OCI-LY7 (cell line): ENCODE results near the gene ZNF528. TPM values are rescaled to one million over a fixed set of nuclear protein-coding genes. Genes with fewer than 3 reads are reported as not detected.

Experiments
- BruUV-seq: library from RNA; stranded (reverse); fragments of 400-500 nt; replicated peaks from 2 replicates; lab custom pipeline; 2021; lab: Mats Ljungman, UMichigan
- CTCF ChIA-PET: fragments of 300-600 bp; sonication (Branson Sonifier 250); formaldehyde crosslinking; loops from one replicate; lab custom pipeline; 2022; ENCODE audit warnings: antibody characterized with exemption; ENCODE audit not compliant: unreplicated experiment; lab: Charles Lee
- POLR2A ChIA-PET: fragments of 300-600 bp; sonication (Branson Sonifier 250); formaldehyde crosslinking; loops from one replicate; lab custom pipeline; 2022; ENCODE audit warnings: antibody characterized with exemption; lab: Charles Lee
- DNase-seq: peaks from one replicate; pipeline ENCODE4 v3.0.0-alpha.2; 2015; ENCODE audit warnings: low spot score
- H2AFZ ChIP-seq: fragments of 200-600 bp; sonication (generic), shearing (Covaris generic); 2 replicates; pipeline ENCODE4 v1.6.1; 2014; ENCODE audit warnings: mild to moderate bottlenecking, antibody characterized with exemption, low read length, moderate library complexity
- H3K27ac ChIP-seq: fragments of 200-600 bp; sonication (generic); 2 replicates; pipeline ENCODE4 v1.5.1; 2014; ENCODE audit warnings: mixed run types, low read depth, mild to moderate bottlenecking, moderate library complexity, low read length, inconsistent platforms; ENCODE audit not compliant: poor library complexity, severe bottlenecking
- H3K36me3 ChIP-seq: fragments of 200-600 bp; sonication (generic); 2 replicates; pipeline ENCODE4 v1.6.1; 2014; ENCODE audit warnings: mild to moderate bottlenecking, antibody characterized with exemption, low read length, moderate library complexity, mixed read lengths; ENCODE audit not compliant: insufficient read depth
- H3K4me1 ChIP-seq: fragments of 200-600 bp; sonication (generic); 2 replicates; pipeline ENCODE4 v1.5.1; 2014; ENCODE audit warnings: mild to moderate bottlenecking, low read length; ENCODE audit not compliant: insufficient read depth, poor library complexity, severe bottlenecking
- H3K4me2 ChIP-seq: fragments of 200-600 bp; sonication (generic); 2 replicates; pipeline ENCODE4 v1.6.1; 2014; ENCODE audit warnings: mild to moderate bottlenecking, low read length
- H3K4me3 ChIP-seq: fragments of 200-600 bp; sonication (generic); 2 replicates; pipeline ENCODE4 v1.5.1; 2014; ENCODE audit warnings: mild to moderate bottlenecking, low read depth, low read length; ENCODE audit not compliant: poor library complexity, severe bottlenecking
- H3K79me2 ChIP-seq: fragments of 200-600 bp; sonication (generic); 2 replicates; pipeline ENCODE4 v1.6.1; 2016; ENCODE audit warnings: low read depth, mild to moderate bottlenecking, low read length, moderate library complexity, mixed read lengths; ENCODE audit not compliant: insufficient read depth
- H3K9me2 ChIP-seq: fragments of 200-600 bp; sonication (generic); 2 replicates; pipeline ENCODE4 v1.6.1; 2016; ENCODE audit warnings: mild to moderate bottlenecking, low read length, mixed read lengths; ENCODE audit not compliant: insufficient read depth
- H3K9me3 ChIP-seq: fragments of 200-600 bp; sonication (generic); 2 replicates; pipeline ENCODE4 v1.6.1; 2014; ENCODE audit warnings: mild to moderate bottlenecking, mixed run types, low read length, mixed read lengths
- H4K20me1 ChIP-seq: fragments of 200-600 bp; sonication (generic); 2 replicates; pipeline ENCODE4 v1.6.1; 2014; ENCODE audit warnings: mild to moderate bottlenecking, antibody characterized with exemption, low read length, moderate library complexity, mixed read lengths; ENCODE audit not compliant: insufficient read depth
- EZH2phosphoT487 ChIP-seq: fragments of 200-600 bp; sonication (generic); IDR thresholded peaks from 2 replicates; pipeline ENCODE4 v1.6.1; 2018; ENCODE audit warnings: low read depth, borderline replicate concordance, mild to moderate bottlenecking, mixed run types, antibody characterized with exemption, low read length, moderate library complexity, mixed read lengths
- intact Hi-C: fragments of 100-400 bp; cut with micrococcal nuclease; formaldehyde crosslinking; loops from one replicate; pipeline ENCODE4 v1.10.0; 2022; ENCODE audit not compliant: unreplicated experiment
- total RNA-seq, 2 experiments: library from RNA; depleted of rRNA in 1 of 2; stranded (reverse); fragments of >200 nt in 1 of 2; shearing (Covaris generic) in 1 of 2; gene quantifications; 2 replicates each; pipeline ENCODE4 v1.2.3, GENCODE V29; 2014 to 2022
- TF ChIP-seq, protein P1 (sequence below): fragments of 200-600 bp; sonication (generic); conservative IDR thresholded peaks from 2 replicates; pipeline ENCODE4 v1.5.1; 2014; ENCODE audit warnings: mild to moderate bottlenecking, antibody characterized with exemption, low read length, moderate library complexity, mixed read lengths

Gene ZNF528
- total RNA-seq, 2 experiments from 2014 or later: 0.27 TPM; not detected in 1

DNA sequence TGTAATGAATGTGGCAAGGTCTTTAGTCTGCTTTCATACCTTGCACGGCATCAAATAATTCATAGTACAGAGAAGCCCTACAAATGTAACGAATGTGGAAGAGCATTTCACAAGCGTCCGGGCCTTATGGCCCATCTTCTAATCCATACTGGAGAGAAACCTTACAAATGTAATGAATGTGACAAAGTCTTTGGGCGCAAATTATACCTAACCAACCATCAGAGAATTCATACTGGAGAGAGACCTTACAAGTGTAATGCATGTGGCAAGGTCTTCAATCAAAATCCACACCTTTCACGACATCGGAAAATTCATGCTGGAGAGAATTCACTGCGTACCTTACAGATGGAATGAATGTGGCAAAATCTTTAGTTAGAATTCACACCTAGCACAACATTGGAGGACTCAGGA, 31.2 kb upstream of the ZNF528 start:
- BruUV-seq: no TSS peak
- no peaks in the 10 kb centered on the region for H3K9me2 ChIP-seq
- no peaks in the 10 kb centered on the region for H3K36me3 ChIP-seq
- intact Hi-C loops: no loop called here
- no peaks in the 10 kb centered on the region for H3K4me1 ChIP-seq
- POLR2A ChIA-PET: no interaction called here
- no peak overlapping the region for H3K4me2 ChIP-seq
- CTCF ChIA-PET: no interaction called here
- no peak for DNase-seq
- peaks cover 9% of the 10 kb centered on the region; the same call in 1 of the 2 replicates for H3K9me3 ChIP-seq
- no peak overlapping the region for H2AFZ ChIP-seq
- H3K27ac ChIP-seq: no peak overlapping the region
- no peak overlapping the region for H3K4me3 ChIP-seq
- no peaks in the 10 kb centered on the region for H4K20me1 ChIP-seq
- TF ChIP-seq, protein P1, sequence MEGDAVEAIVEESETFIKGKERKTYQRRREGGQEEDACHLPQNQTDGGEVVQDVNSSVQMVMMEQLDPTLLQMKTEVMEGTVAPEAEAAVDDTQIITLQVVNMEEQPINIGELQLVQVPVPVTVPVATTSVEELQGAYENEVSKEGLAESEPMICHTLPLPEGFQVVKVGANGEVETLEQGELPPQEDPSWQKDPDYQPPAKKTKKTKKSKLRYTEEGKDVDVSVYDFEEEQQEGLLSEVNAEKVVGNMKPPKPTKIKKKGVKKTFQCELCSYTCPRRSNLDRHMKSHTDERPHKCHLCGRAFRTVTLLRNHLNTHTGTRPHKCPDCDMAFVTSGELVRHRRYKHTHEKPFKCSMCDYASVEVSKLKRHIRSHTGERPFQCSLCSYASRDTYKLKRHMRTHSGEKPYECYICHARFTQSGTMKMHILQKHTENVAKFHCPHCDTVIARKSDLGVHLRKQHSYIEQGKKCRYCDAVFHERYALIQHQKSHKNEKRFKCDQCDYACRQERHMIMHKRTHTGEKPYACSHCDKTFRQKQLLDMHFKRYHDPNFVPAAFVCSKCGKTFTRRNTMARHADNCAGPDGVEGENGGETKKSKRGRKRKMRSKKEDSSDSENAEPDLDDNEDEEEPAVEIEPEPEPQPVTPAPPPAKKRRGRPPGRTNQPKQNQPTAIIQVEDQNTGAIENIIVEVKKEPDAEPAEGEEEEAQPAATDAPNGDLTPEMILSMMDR: no peak
- no peak for TF ChIP-seq EZH2phosphoT487
- no peaks in the 10 kb centered on the region for H3K79me2 ChIP-seq

- no peaks in the 10 kb centered on the region for H3K9me2 ChIP-seq
- TF ChIP-seq, protein P1: no peak
- no peak for TF ChIP-seq EZH2phosphoT487
- no peak within 1 kb of the TSS for H3K27ac ChIP-seq
- H3K79me2 ChIP-seq: no peaks in the 10 kb centered on the region
- intact Hi-C loops: no loop called here
- DNase-seq: no peak
- no peak within 1 kb of the TSS for H2AFZ ChIP-seq
- H4K20me1 ChIP-seq: no peaks in the 10 kb centered on the region
- no peaks in the 10 kb centered on the region for H3K4me1 ChIP-seq
- ChIA-PET CTCF (no interaction called here), POLR2A (no interaction called here)
- no TSS peak for BruUV-seq
- H3K9me3 ChIP-seq: peaks cover 9% of the 10 kb centered on the region; the same call in 1 of the 2 replicates
- no peak within 1 kb of the TSS for H3K4me2 ChIP-seq
- no peak within 1 kb of the TSS for H3K4me3 ChIP-seq
- no peaks in the 10 kb centered on the region for H3K36me3 ChIP-seq
These were observed 27.9 kb upstream of the ZNF528 start, which contains the start of gene ZNF880 for GRCh38 chr19:52369559-52370340. ZNF880 (plus strand) TSS chr19:52369923; CDS start chr19:52369966, 43 bp downstream.

GRCh38 chr19:52370341-52370710, 27.3 kb upstream of the ZNF528 start:
- Histone ChIP-seq H3K79me2 (no peaks in the 10 kb centered on the region), H3K4me3 (no peak overlapping the region), H2AFZ (no peak overlapping the region)

More at GRCh38 chr19:52370341-52370710, 27.3 kb upstream of the ZNF528 start:
- Histone ChIP-seq H3K9me3 (peaks cover 9% of the 10 kb centered on the region; the same call in 1 of the 2 replicates), H3K9me2 (no peaks in the 10 kb centered on the region), H3K4me2 (no peak overlapping the region), H3K36me3 (no peaks in the 10 kb centered on the region), H3K4me1 (no peaks in the 10 kb centered on the region), H4K20me1 (no peaks in the 10 kb centered on the region), H3K27ac (no peak overlapping the region)
- POLR2A ChIA-PET: no interaction called here
- DNase-seq: no peak
- intact Hi-C loops: no loop called here
- no TSS peak for BruUV-seq
- no peak for TF ChIP-seq EZH2phosphoT487
- TF ChIP-seq, protein P1: no peak
- CTCF ChIA-PET: no interaction called here
